ENCODE measurements around the gene RIPK1. TPM values are rescaled to one million over a fixed set of nuclear protein-coding genes. Genes with fewer than 3 reads are reported as not detected.
"Not testable (repeated sequence)": the region's sequence is repeated elsewhere in the genome, so short reads cannot be mapped to it uniquely, and the experiment has no call there.

The RIPK1 gene
- total and polyA plus RNA-seq, 2 donors (not counting 3 experiments of a cell fraction or from before 2014, with no cell fraction given), result 11.2 to 20.6 TPM

GRCh38 chr6:3155416-3155815 is 87.1 kb downstream of the RIPK1 start:
- dilution Hi-C loops (cut with MboI; ENCODE audit: extremely low pct_ligation_motif_present, low sequenced_read_pairs); H3K27me3 ChIP-seq (ENCODE audit: control insufficient read depth in 2 of 2, insufficient read depth in 2 of 2, low read length in 2 of 2); H3K4me1 ChIP-seq (ENCODE audit: control insufficient read depth, extremely low read depth, insufficient read depth, low read length); H3K9me3 ChIP-seq (replicated peaks; ENCODE audit: control insufficient read depth, insufficient read depth, low read length); H3K9ac ChIP-seq (replicated peaks; ENCODE audit: extremely low read depth, insufficient read depth, low read length); H3K27ac ChIP-seq (ENCODE audit: insufficient read depth, low read depth, low read length); H3K4me3 ChIP-seq (replicated peaks in 1 of 3; ENCODE audit: insufficient read depth in 1 of 3, low read depth in 1 of 3, low read length in 3 of 3); POLR2A ChIA-PET; BruUV-seq (replicated peaks); DNase-seq (ENCODE audit: low read depth, low spot score); H3K9me1 ChIP-seq (replicated peaks; ENCODE audit: control insufficient read depth, extremely low read depth, insufficient read depth, low read length); H3K4me2 ChIP-seq (ENCODE audit: insufficient read depth, low read length); H2AFZ ChIP-seq (ENCODE audit: low read depth, low read length); H3K79me2 ChIP-seq (ENCODE audit: control insufficient read depth, insufficient read depth, low read length); H3K36me3 ChIP-seq (ENCODE audit: control insufficient read depth in 2 of 2, extremely low read depth in 1 of 2, insufficient read depth in 2 of 2, low read length in 2 of 2); H4K20me1 ChIP-seq (replicated peaks; ENCODE audit: control insufficient read depth, extremely low read depth, insufficient read depth, low read length): not testable (repeated sequence)
- CTCF ChIA-PET, result interaction anchor here (2.2 kb wide), 1 partner anchor 96 kb away, joined by 6 read pairs; no protein-coding TSS in a partner anchor
- peak; percentile 75 for FAIRE-seq
- intact Hi-C loops (cut with micrococcal nuclease), result loop anchor here (5.0 kb wide), 1 partner anchor 88 kb away; the partner anchor contains the start of gene RIPK1

- H3K4me1 ChIP-seq (ENCODE audit: control insufficient read depth, extremely low read depth, insufficient read depth, low read length); H3K27me3 ChIP-seq (ENCODE audit: control insufficient read depth in 2 of 2, insufficient read depth in 2 of 2, low read length in 2 of 2); H3K79me2 ChIP-seq (ENCODE audit: control insufficient read depth, insufficient read depth, low read length); BruUV-seq (replicated peaks); H3K9me3 ChIP-seq (replicated peaks; ENCODE audit: control insufficient read depth, insufficient read depth, low read length); H3K36me3 ChIP-seq (ENCODE audit: control insufficient read depth in 2 of 2, extremely low read depth in 1 of 2, insufficient read depth in 2 of 2, low read length in 2 of 2); dilution Hi-C loops (cut with MboI; ENCODE audit: extremely low pct_ligation_motif_present, low sequenced_read_pairs); H3K9me1 ChIP-seq (replicated peaks; ENCODE audit: control insufficient read depth, extremely low read depth, insufficient read depth, low read length); H4K20me1 ChIP-seq (replicated peaks; ENCODE audit: control insufficient read depth, extremely low read depth, insufficient read depth, low read length): not testable (repeated sequence)
- intact Hi-C loops (cut with micrococcal nuclease), result loop anchor here (1.0 to 5.0 kb wide), 6 partner anchors 24 to 102 kb away; partner anchors contain the start of genes BPHL, PSMG4 and RIPK1
- CTCF ChIA-PET, result interaction anchor here (0.6 to 3.9 kb wide), 23 partner anchors 7 to 576 kb away, joined by 3 to 45 read pairs (median 4); partner anchors contain the start of genes BPHL, NQO2 and PSMG4
- POLR2A ChIA-PET, result interaction anchor here (0.7 to 1.5 kb wide), 4 partner anchors 9 to 102 kb away, joined by 3 to 7 read pairs (median 4); no protein-coding TSS in a partner anchor
- FAIRE-seq (peak; percentile 38), DNase-seq (ENCODE audit: low read depth, low spot score) (peak; percentile 40)
- Histone ChIP-seq H2AFZ (ENCODE audit: low read depth, low read length) (peak overlapping the region; percentile 46), H3K27ac (ENCODE audit: insufficient read depth, low read depth, low read length) (peak overlapping the region; percentile 2), H3K4me3 (replicated peaks in 1 of 3; ENCODE audit: insufficient read depth in 1 of 3, low read depth in 1 of 3, low read length in 3 of 3) (peak overlapping the region; percentile 70 to 88 (median 84)), H3K9ac (replicated peaks; ENCODE audit: extremely low read depth, insufficient read depth, low read length) (peak overlapping the region; percentile 88), H3K4me2 (ENCODE audit: insufficient read depth, low read length) (peak overlapping the region; percentile 76)
These were observed 88.2 kb downstream of the RIPK1 start for GRCh38 chr6:3156184-3157130.
